Astrocyte of the cerebellum (primary cell): ENCODE measurements around the gene PIGT.

Experiments
- DNase-seq: peaks from one replicate; pipeline ENCODE4 v3.0.0-alpha.2; 2011; ENCODE audit warnings: low read depth
- H3K4me3 ChIP-seq: 2 replicates; pipeline ENCODE4 v1.5.1; 2011; ENCODE audit warnings: mild to moderate bottlenecking, low read depth, low read length, moderate library complexity
- CTCF ChIP-seq: IDR thresholded peaks from 2 replicates; pipeline ENCODE4 v1.5.1; 2012; ENCODE audit warnings: low read length, low read depth, moderate library complexity, mild to moderate bottlenecking; ENCODE audit errors: missing control alignments
- in situ Hi-C: cut with HindIII; loops from 2 replicates; pipeline ENCODE4 v1.10.0; 2017; ENCODE audit warnings: low sequenced_read_pairs

Gene PIGT

GRCh38 chr20:45456632-45457031 is 40.7 kb downstream of the PIGT start:
- no peak for TF ChIP-seq CTCF
- no peak for DNase-seq
- H3K4me3 ChIP-seq, result no peak overlapping the region
- in situ Hi-C loops, result loop anchor here (5.0 kb wide), 1 partner anchor 149 kb away; the partner anchor contains the start of genes MATN4 and RBPJL

GRCh38 chr20:45459606-45460005 is 43.7 kb downstream of the PIGT start:
- H3K4me3 ChIP-seq, result no peak overlapping the region
- in situ Hi-C loops, result loop anchor here (5.0 kb wide), 1 partner anchor 152 kb away; the partner anchor contains the start of genes MATN4 and RBPJL
- no peak for TF ChIP-seq CTCF
- DNase-seq, result no peak

GRCh38 chr20:45461225-45461624 is 45.3 kb downstream of the PIGT start:
- in situ Hi-C loops, result no loop called here
- DNase-seq, result no peak
- H3K4me3 ChIP-seq, result no peak overlapping the region
- TF ChIP-seq CTCF, result no peak

GRCh38 chr20:45462711-45463509 is 47.0 kb downstream of the PIGT start:
- no peak for TF ChIP-seq CTCF
- DNase-seq, result no peak
- no peak overlapping the region for H3K4me3 ChIP-seq
- in situ Hi-C loops, result no loop called here

- H3K4me3 ChIP-seq, result no peak overlapping the region
- TF ChIP-seq CTCF, result no peak
- in situ Hi-C loops, result no loop called here
- DNase-seq, result no peak
Measured at GRCh38 chr20:45463709-45464108, 47.8 kb downstream of the PIGT start.

GRCh38 chr20:45465491-45466266 is 49.7 kb downstream of the PIGT start:
- H3K4me3 ChIP-seq, result no peak overlapping the region
- no peak for TF ChIP-seq CTCF
- no peak for DNase-seq
- in situ Hi-C loops, result no loop called here
